IMR-90 (cell line): ENCODE results near the gene CPLX4. TPM values are rescaled to one million over a fixed set of nuclear protein-coding genes. Genes with fewer than 3 reads are reported as not detected.

Experiments used
- ATAC-seq: fragments of 200-7000 bp; cut with Tn5 transposase; 2 replicates; pipeline ENCODE4 v1.9.1; 2020; ENCODE audit warnings: low read depth, mild to moderate bottlenecking, moderate library complexity
- BruUV-seq: library from RNA; stranded (reverse); fragments of 400-500 nt; replicated peaks from 2 replicates; lab custom pipeline; 2021; lab: Mats Ljungman, UMichigan
- CTCF ChIA-PET: fragments of 300-600 bp; formaldehyde crosslinking; extraction: SDS; loops from one replicate; lab custom pipeline; 2021; ENCODE audit warnings: antibody characterized with exemption; lab: Yijun Ruan, JAX
- POLR2A ChIA-PET: fragments of 300-600 bp; sonication (Branson Sonifier 250); formaldehyde crosslinking; loops from one replicate; lab custom pipeline; 2022; ENCODE audit warnings: antibody characterized with exemption; ENCODE audit not compliant: unreplicated experiment; lab: Charles Lee
- DNase-seq: peaks from one replicate; pipeline ENCODE4 v3.0.0; 2013
- H2AFZ ChIP-seq: replicated peaks from 2 replicates; pipeline ENCODE3; 2013; ENCODE audit warnings: low read length, mild to moderate bottlenecking; ENCODE audit not compliant: poor library complexity
- H2AK5ac ChIP-seq: 2 replicates; pipeline ENCODE4 v1.6.1; 2013; ENCODE audit warnings: low read depth, low read length, inconsistent platforms
- H2AK9ac ChIP-seq: replicated peaks from 2 replicates; pipeline ENCODE3; 2013; ENCODE audit warnings: mild to moderate bottlenecking, low read depth, low read length, moderate library complexity; ENCODE audit not compliant: poor library complexity
- H2BK120ac ChIP-seq: 2 replicates; pipeline ENCODE4 v1.6.1; 2013; ENCODE audit warnings: low read depth, low read length, inconsistent platforms
- H2BK15ac ChIP-seq: 3 replicates; pipeline ENCODE4 v1.6.1; 2013; ENCODE audit warnings: low read depth, low read length, inconsistent platforms
- H2BK20ac ChIP-seq: 2 replicates; pipeline ENCODE4 v1.6.1; 2013; ENCODE audit warnings: low read depth, mild to moderate bottlenecking, inconsistent platforms, low read length, moderate library complexity
- H2BK5ac ChIP-seq: 2 replicates; pipeline ENCODE4 v1.6.1; 2013; ENCODE audit warnings: mild to moderate bottlenecking, low read depth, low read length, inconsistent platforms; ENCODE audit not compliant: poor library complexity, severe bottlenecking
- H3K14ac ChIP-seq: replicated peaks from 2 replicates; pipeline ENCODE4 v1.6.1; 2013; ENCODE audit warnings: low read depth, low read length, inconsistent platforms
- H3K18ac ChIP-seq: 2 replicates; pipeline ENCODE4 v1.6.1; 2013; ENCODE audit warnings: low read depth, low read length, control low read depth
- H3K23ac ChIP-seq: 2 replicates; pipeline ENCODE4 v1.6.1; 2013; ENCODE audit warnings: low read depth, low read length, inconsistent platforms
- H3K27ac ChIP-seq: 2 replicates; pipeline ENCODE4 v1.5.1; 2013; ENCODE audit warnings: mild to moderate bottlenecking, control low read depth, low read length; ENCODE audit not compliant: insufficient read depth
- H3K27me3 ChIP-seq: 2 replicates; pipeline ENCODE4 v1.6.1; 2013; ENCODE audit warnings: low read length; ENCODE audit not compliant: control insufficient read depth, insufficient read depth
- H3K36me3 ChIP-seq: 2 replicates; pipeline ENCODE4 v1.6.1; 2013; ENCODE audit warnings: low read length, mixed read lengths; ENCODE audit not compliant: control insufficient read depth, insufficient read depth
- H3K4ac ChIP-seq: 2 replicates; pipeline ENCODE4 v1.6.1; 2013; ENCODE audit warnings: low read depth, low read length, inconsistent platforms
- H3K4me1 ChIP-seq: 2 replicates; pipeline ENCODE4 v1.6.1; 2013; ENCODE audit warnings: low read length, mixed read lengths; ENCODE audit not compliant: control insufficient read depth, insufficient read depth
- H3K4me2 ChIP-seq: 2 replicates; pipeline ENCODE4 v1.6.1; 2013; ENCODE audit warnings: low read depth, mild to moderate bottlenecking, control low read depth, low read length, moderate library complexity
- H3K4me3 ChIP-seq: 2 replicates; pipeline ENCODE4 v1.5.1; 2013; ENCODE audit warnings: low read depth, mild to moderate bottlenecking, control low read depth, low read length, moderate library complexity; ENCODE audit not compliant: insufficient read depth
- H3K56ac ChIP-seq: 2 replicates; pipeline ENCODE4 v1.6.1; 2013; ENCODE audit warnings: low read length, inconsistent platforms; ENCODE audit not compliant: insufficient read depth; ENCODE audit errors: extremely low read depth
- H3K79me1 ChIP-seq, 2 experiments: 2 replicates each; pipeline ENCODE4 v1.6.1; 2013; ENCODE audit warnings: low read length in 2 of 2, inconsistent platforms in 1 of 2, low read depth in 1 of 2
- H3K9ac ChIP-seq: 2 replicates; pipeline ENCODE4 v1.6.1; 2013; ENCODE audit warnings: low read depth, low read length, control low read depth
- H3K9me1 ChIP-seq: 2 replicates; pipeline ENCODE4 v1.6.1; 2013; ENCODE audit warnings: low read length, inconsistent platforms; ENCODE audit not compliant: insufficient read depth
- H3K9me3 ChIP-seq: 2 replicates; pipeline ENCODE4 v1.6.1; 2013; ENCODE audit warnings: low read length; ENCODE audit not compliant: control insufficient read depth, insufficient read depth
- H4K20me1 ChIP-seq: 2 replicates; pipeline ENCODE4 v1.6.1; 2013; ENCODE audit warnings: low read length, inconsistent platforms; ENCODE audit not compliant: insufficient read depth
- H4K5ac ChIP-seq: 2 replicates; pipeline ENCODE4 v1.6.1; 2013; ENCODE audit warnings: mild to moderate bottlenecking, low read depth, low read length, control low read depth
- H4K8ac ChIP-seq, 2 experiments: 2 replicates each; pipeline ENCODE4 v1.6.1; 2013; ENCODE audit warnings: low read depth in 2 of 2, low read length in 2 of 2, control low read depth in 1 of 2, inconsistent platforms in 1 of 2
- H4K91ac ChIP-seq: 2 replicates; pipeline ENCODE4 v1.6.1; 2013; ENCODE audit warnings: low read depth, low read length, inconsistent platforms; ENCODE audit not compliant: insufficient read depth
- CEBPB ChIP-seq: IDR thresholded peaks from 2 replicates; pipeline ENCODE4 v1.6.1; 2012; ENCODE audit warnings: low read depth, low read length, improper control_type of control experiment
- MAZ ChIP-seq: IDR thresholded peaks from 2 replicates; pipeline ENCODE4 v1.6.1; 2012; ENCODE audit warnings: low read depth, mild to moderate bottlenecking, low read length, improper control_type of control experiment, moderate library complexity, borderline replicate concordance
- WGBS, 2 experiments: methylation state at CpG; one replicate each; pipeline versions ENCODE4 v1.1.5 to v1.1.7; 2013; ENCODE audit warnings: missing lambda C conversion rate in 2 of 2; ENCODE audit not compliant: insufficient read length in 1 of 2; ENCODE audit errors: extremely low coverage in 2 of 2; 5-methylcytosine and 5-hydroxymethylcytosine counted together
- dilution Hi-C: fragments of 300-500 bp; cut with HindIII; formaldehyde crosslinking; loops from one replicate; pipeline ENCODE4 v1.14.3; 2018; ENCODE audit warnings: low sequenced_read_pairs; ENCODE audit not compliant: unreplicated experiment
- in situ Hi-C: fragments of 300-500 bp; cut with MboI; formaldehyde crosslinking; loops from 3 replicates; pipeline ENCODE4 v1.14.3; 2019; ENCODE audit warnings: low sequenced_read_pairs, inconsistent platforms, mixed read lengths
- intact Hi-C: fragments of 100-400 bp; cut with micrococcal nuclease; formaldehyde crosslinking; loops from 2 replicates; pipeline ENCODE4 v1.10.0; 2022
- polyA plus RNA-seq, 3 experiments: library from polyadenylated mRNA; depleted of rRNA; stranded (reverse); fragments of >200 nt; gene quantifications; 2 replicates each; pipeline ENCODE4 v1.2.3, GENCODE V29; 2012; ENCODE audit warnings: low replicate concordance in 1 of 3
- total RNA-seq: library from RNA; depleted of rRNA; stranded (reverse); fragments of >200 nt; gene quantifications from 2 replicates; pipeline ENCODE4 v1.2.3, GENCODE V29; 2012

Gene CPLX4
- total and polyA plus RNA-seq, 2 of the 4 experiments (the other 2 are of a cell fraction), result not detected

GRCh38 chr18:59266886-59267502 lies 51.5 kb downstream of the CPLX4 start:
- no peak overlapping the region for H3K9ac ChIP-seq
- no peak overlapping the region for H3K4me2 ChIP-seq
- H2BK20ac ChIP-seq, result no peak overlapping the region
- intact Hi-C loops (no loop called here), dilution Hi-C loops (no loop called here), in situ Hi-C loops (no loop called here)
- H2BK120ac ChIP-seq, result no peak overlapping the region
- peaks cover 22% of the 10 kb centered on the region; the same call in 1 of the 2 replicates for H3K9me3 ChIP-seq
- WGBS, 2 experiments, result 7% methylated on average over 3 of the region's 10 CpGs; no CpG with 5 or more reads in 1 of the 2 experiments
- H3K4me1 ChIP-seq, result no peaks in the 10 kb centered on the region
- no peak overlapping the region for H2BK5ac ChIP-seq
- H3K36me3 ChIP-seq, result no peaks in the 10 kb centered on the region
- no peak overlapping the region for H3K14ac ChIP-seq
- no peak overlapping the region for H4K8ac ChIP-seq
- H2AK9ac ChIP-seq, result no peak overlapping the region
- no TSS peak for BruUV-seq
- H2BK15ac ChIP-seq, result no peak overlapping the region
- no peak overlapping the region for H3K23ac ChIP-seq
- no peak overlapping the region for H3K56ac ChIP-seq
- no peak overlapping the region for H4K91ac ChIP-seq
- H3K4me3 ChIP-seq, result no peak overlapping the region
- no peaks in the 10 kb centered on the region for H3K9me1 ChIP-seq
- ATAC-seq (no peak), DNase-seq (no peak)
- ChIA-PET CTCF (no interaction called here), POLR2A (no interaction called here)
- peaks cover 89% of the 10 kb centered on the region for H3K27me3 ChIP-seq
- peaks cover 3% of the 10 kb centered on the region; the same call in 1 of the 2 replicates for H4K20me1 ChIP-seq
- peak; percentile 18; the same call in 1 of the 2 replicates for TF ChIP-seq CEBPB
- no peak for TF ChIP-seq MAZ
- H4K5ac ChIP-seq, result no peak overlapping the region
- no peaks in the 10 kb centered on the region for H3K79me1 ChIP-seq
- no peak overlapping the region for H2AK5ac ChIP-seq
- no peak overlapping the region for H3K4ac ChIP-seq
- H3K27ac ChIP-seq, result no peak overlapping the region
- no peak overlapping the region for H2AFZ ChIP-seq
- H3K18ac ChIP-seq, result no peak overlapping the region
